ENCODE results near the gene GRK5.

The GRK5 gene

GRCh38 chr10:119491966-119492757, 284.8 kb downstream of the GRK5 start:
- no peak for DNase-seq

DNA sequence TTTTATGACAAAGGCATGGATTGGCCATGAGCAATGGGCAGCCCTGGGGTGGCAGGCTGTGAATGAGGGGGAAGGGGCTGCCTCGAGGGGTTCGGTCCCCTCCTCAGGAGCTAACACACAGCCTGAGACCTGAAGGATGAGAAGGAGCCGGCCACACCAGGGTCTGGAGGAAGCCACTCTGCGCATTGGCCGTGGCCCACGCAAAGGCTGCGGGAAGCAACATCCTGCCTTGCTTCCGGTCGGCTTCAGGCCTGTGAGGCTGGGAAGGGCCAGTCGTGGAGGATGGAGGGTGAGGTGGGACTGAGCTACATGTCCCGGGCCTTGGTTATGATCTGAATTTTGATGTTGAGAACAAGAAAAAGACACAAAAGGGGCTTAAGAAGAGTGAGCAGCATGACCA, 285.8 kb downstream of the GRK5 start:
- DNase-seq, result no peak

DNA sequence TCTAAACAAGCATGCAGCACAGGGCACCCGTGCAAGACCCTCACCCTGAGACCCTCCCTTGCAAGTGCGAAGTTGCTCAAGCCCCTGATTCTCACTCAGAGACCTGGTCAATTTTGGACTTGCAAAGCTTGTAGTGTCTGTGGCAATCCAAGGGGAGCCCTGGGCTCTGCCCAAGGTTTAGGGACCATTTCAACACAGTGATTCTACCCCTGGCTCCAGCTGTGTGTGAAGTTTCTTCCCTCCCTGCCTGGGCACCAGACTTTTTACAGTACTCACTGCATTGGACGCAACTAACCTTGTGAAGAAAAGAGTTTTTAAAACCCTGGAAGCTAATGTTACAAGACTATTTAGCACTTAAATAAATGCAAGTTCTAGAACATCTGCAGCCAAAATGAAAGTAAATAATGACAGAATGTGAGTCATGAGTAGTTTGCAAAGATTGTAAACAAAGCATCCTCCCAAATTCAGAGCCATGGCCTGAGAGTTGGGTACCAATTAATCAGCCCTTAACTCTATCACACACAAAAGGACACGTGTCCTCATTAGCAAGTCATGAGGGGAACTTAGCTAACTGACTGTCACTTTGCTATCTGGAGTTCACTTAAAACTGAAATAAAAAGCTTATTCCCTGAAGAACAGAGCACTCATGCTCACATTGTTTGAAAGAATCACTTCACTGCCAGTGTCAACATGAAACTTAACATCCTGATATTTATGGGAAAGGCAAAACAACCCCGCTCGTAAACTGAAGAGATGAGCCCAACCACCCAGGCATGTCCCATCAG, 287.1 kb downstream of the GRK5 start:
- DNase-seq, result no peak

- DNase-seq, result no peak
Observed at GRCh38 chr10:119495021-119495505, 287.7 kb downstream of the GRK5 start.

DNA sequence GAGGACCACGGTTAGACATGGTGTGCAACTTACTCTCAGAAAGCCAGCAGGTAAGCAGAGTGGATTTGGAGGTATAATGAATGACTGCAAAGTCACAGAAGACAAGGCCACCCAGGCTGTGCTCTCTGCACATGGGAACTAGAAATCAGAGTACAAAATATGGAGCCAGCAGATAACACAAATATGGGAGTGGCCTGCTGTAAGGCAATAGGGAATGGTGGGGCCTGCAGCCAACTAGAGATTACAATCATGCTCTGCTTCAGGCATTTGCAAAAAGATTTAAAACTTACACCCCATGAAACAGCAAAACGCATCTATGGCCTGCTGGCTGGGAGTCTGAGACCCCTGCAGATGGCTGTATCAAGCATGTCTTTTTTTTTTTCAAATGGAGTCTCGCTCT, 288.2 kb downstream of the GRK5 start:
- no peak for DNase-seq

GRCh38 chr10:119496273-119496672, 288.9 kb downstream of the GRK5 start:
- no peak for DNase-seq

DNA sequence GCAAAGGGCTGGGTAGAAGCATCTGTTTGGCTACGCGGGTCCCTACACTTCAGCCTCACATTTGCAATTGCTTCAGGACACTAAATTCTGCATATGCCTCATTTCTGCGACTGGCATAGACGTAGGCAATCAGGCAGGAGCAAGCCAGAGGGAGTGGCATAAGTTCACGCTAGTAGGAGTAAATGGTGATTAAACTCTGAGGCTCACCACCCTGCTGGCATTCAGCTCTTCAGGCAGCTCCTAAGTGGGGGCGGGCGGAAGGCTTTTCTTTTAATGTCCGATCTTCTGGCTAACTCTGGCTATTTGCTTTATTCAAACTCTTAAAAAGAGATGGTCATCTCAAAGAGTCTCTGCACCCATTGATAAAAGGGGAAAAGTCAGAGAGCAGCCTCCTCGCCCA, 289.9 kb downstream of the GRK5 start:
- no peak for DNase-seq

DNA sequence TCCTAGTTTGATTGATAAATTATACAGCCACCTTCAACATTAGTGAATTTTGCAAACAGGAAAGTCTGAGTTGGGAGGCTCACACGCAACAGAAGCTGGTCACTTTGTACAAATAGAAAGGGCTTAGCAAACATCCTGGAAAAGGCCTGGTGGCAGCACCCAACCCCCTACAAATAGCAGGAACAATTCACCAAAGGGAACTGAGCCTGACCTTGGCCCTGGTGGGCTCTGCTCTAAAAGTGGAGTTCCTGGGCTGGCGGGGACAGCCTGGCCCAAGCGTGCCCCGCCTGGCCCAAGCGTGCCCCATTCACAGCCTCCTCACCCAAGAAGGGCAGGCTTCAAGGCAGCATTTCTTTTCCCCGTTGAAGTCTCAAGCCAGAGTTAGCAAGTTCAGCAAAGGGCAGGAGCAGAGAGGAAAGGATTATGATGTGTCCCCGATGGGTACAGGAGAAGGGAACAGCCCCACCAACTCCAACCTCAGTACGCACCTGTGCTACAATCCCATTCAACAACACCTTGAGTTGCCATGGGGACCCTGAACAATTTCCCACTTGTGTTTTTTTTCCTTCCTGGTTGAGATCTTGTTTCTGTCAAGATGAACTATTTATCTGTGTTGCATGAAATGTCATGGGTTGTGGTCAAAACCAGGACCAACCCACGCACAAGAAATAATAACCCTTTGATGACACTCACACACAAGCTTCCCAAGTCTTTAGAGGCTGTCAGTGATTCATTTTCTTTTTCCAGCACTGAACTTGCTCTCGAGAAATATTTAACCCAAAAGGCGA, 291.7 kb downstream of the GRK5 start:
- no peak for DNase-seq

DNA sequence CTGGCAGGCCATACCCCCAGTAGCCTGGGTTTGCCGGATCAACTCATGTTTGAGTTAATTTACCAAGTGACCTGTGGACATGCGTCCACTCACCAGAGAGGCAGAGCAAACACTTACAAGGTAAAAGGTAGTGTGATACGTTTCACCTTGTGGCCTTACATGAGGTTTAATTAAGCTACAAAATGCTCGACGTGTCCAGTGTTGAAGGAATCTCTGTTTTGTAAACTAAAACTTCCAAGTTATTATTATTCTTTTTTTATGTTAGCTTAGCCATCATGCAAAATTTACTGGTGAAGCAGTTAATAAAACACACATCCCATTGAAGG, 292.3 kb downstream of the GRK5 start:
- DNase-seq, result no peak

DNA sequence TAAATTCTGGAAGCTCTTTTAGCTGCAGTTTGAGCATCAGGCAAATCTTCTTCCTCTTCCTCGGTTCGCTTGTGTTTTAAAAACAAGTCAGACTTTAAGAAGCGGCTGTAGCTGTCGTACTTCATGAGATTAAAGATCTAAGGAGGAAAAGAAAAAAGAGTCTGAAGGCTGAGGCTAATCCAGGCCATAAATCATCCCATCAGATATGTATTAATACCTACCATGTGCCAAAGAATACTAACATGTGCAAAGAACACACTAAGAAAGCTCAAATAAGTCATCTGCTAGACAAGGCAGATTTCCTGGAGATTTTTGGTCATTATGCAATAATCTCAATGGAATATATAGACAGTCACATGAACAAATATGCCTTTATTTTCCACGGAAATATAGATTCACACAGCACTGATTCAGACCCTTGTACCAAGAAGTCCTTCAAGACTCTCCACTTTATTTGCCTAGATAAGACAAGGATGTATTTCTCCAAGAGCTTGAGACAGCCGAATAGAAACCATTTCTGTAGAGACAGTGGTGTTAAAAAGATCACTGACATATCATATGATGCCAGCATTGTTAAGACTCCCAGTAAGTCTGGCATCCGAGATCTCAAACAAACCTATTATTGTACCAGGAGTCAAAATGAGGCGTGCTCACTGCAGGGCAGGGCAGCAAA, 292.9 kb downstream of the GRK5 start:
- no peak for DNase-seq

GRCh38 chr10:119500821-119501220, 293.4 kb downstream of the GRK5 start:
- no peak for DNase-seq

DNA sequence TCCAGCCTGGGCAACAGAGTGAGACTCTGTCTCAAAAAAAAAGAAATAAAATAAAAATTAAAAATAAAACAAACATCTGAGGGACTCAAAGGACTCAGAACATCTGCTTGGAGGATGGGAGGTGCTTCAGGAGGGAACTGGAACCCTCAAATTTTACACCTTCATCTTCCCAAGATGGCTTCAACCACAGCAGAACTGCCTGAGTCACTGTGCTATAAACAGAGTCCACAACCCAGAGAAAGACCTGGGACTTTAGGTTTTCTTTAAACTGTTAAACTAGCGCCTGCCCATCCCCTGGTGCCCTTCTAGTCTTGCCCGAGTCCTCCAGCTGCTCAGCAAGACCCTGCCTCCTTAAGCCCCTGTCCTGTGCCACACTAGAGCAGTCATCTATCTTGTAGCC, 294.3 kb downstream of the GRK5 start:
- no peak for DNase-seq

GRCh38 chr10:119502209-119502608, 294.8 kb downstream of the GRK5 start:
- DNase-seq, result no peak

DNA sequence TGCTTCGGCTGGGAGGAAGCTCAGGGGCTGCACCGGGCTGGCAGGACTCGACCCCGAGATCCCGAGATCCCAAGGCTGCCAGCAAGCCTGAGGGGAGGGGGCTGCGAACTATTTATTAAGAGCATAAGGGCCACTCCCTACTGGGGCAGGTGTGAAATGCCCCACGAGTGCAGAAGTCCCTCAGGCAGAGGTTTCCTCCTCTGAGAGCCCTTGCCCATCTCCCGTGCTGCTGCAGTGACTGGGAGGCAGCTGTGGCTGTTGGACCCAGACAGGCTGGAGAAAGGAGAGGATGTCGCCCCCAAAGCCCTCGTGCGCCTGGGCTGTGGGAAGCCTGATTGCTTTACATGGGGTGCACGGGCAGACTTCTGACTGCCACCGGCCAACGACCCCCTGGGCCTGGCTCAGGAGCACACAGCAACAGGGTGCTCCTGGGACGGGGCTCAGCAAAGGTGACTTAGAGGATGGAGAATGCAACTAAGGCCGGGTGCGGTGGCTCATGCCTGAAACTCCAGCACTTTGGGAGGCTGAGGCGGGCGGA, 295.3 kb downstream of the GRK5 start:
- DNase-seq, result no peak

DNA sequence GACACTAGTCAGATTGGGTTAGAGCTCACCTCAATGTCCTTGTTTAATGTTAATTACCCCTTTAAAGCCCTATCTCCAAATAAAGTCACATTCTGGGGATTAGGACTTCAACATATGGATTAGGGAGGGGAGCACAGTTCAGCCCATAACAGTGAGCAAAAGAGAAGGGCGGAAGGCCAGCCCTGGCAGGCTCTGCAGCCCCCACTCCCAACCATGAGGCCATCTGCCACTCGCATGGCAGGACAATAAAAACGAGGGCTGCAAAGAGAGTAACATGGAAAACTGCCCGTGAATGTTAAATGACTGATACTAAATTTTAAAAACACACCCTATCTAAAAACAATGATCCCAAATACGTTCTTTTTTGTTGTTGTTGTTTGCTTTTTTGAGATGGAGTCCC, 296.4 kb downstream of the GRK5 start:
- DNase-seq, result no peak

DNA sequence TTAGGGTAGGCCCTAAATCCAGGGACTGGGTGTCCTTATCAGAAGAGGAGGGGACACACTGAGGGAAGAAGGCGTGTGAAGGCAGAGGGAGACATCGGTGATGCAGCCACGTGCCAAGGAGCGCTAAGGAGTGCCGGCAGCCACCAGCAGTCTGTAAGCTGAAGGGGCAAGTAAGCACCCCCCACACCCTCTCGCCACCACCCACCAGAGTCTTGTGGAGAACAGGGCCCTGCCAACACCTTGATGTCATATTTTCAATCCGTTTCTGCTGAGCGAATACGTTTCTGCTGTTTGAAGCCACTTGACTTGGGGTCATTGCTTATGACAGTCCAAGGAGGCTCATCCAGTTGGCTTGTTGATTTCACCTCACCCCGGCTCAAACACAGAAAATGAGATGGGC, 297.3 kb downstream of the GRK5 start:
- no peak for DNase-seq

GRCh38 chr10:119505131-119505551, 297.8 kb downstream of the GRK5 start:
- DNase-seq, result no peak
